Activated naive CD4-positive, alpha-beta T cell treated with anti-CD3 and anti-CD28 coated beads, Interleukin-2, amount 50 U/mL, for 16 hours (primary cell): ENCODE data around the gene TWSG1.
"Not testable (repeated sequence)": the region's sequence is repeated elsewhere in the genome, so short reads cannot be mapped to it uniquely, and the experiment has no call there.

Source experiments
- DNase-seq: peaks from one replicate; pipeline ENCODE4 v3.0.0-alpha.2; 2020

TWSG1 gene

GRCh38 chr18:9428862-9429661 is 94.5 kb downstream of the TWSG1 start:
- no peak for DNase-seq

- DNase-seq, result no peak
Measured at GRCh38 chr18:9429662-9429993, 95.1 kb downstream of the TWSG1 start.

- DNase-seq, result not testable (repeated sequence)
Measured at GRCh38 chr18:9430315-9430714, 95.7 kb downstream of the TWSG1 start.

- DNase-seq, result no peak
Measured at GRCh38 chr18:9431296-9431695, 96.7 kb downstream of the TWSG1 start.

GRCh38 chr18:9433122-9433521 is 98.5 kb downstream of the TWSG1 start:
- not testable (repeated sequence) for DNase-seq

- no peak for DNase-seq
Measured at GRCh38 chr18:9433671-9434121, 99.1 kb downstream of the TWSG1 start.

GRCh38 chr18:9434122-9434701 is 99.6 kb downstream of the TWSG1 start:
- DNase-seq, result no peak

GRCh38 chr18:9435041-9435440 is 100.5 kb downstream of the TWSG1 start:
- DNase-seq, result no peak

GRCh38 chr18:9436206-9436929 is 101.8 kb downstream of the TWSG1 start:
- no peak for DNase-seq

GRCh38 chr18:9437021-9437437 is 102.5 kb downstream of the TWSG1 start:
- DNase-seq, result no peak

GRCh38 chr18:9437672-9438071 is 103.1 kb downstream of the TWSG1 start:
- no peak for DNase-seq

GRCh38 chr18:9441061-9441460 is 106.5 kb downstream of the TWSG1 start:
- no peak for DNase-seq

GRCh38 chr18:9444549-9444948 is 110.0 kb downstream of the TWSG1 start:
- DNase-seq, result no peak

- no peak for DNase-seq
Measured at GRCh38 chr18:9446839-9447238, 112.3 kb downstream of the TWSG1 start.

- DNase-seq, result no peak
Measured at GRCh38 chr18:9447334-9447733, 112.8 kb downstream of the TWSG1 start.

GRCh38 chr18:9449600-9450414 is 115.2 kb downstream of the TWSG1 start:
- no peak for DNase-seq

GRCh38 chr18:9450920-9451319 is 116.3 kb downstream of the TWSG1 start:
- not testable (repeated sequence) for DNase-seq
